Calu3 (cell line): ENCODE data around the gene CEND1. TPM values are rescaled to one million over a fixed set of nuclear protein-coding genes. Genes with fewer than 3 reads are reported as not detected.

Experiments used
- BruUV-seq: library from RNA; stranded (reverse); fragments of 400-500 nt; replicated peaks from 2 replicates; lab custom pipeline; 2021; lab: Mats Ljungman, UMichigan
- CTCF ChIA-PET: fragments of 300-600 bp; sonication (Branson Sonifier 250); formaldehyde crosslinking; loops from one replicate; lab custom pipeline; 2022; ENCODE audit warnings: antibody characterized with exemption; lab: Charles Lee
- DNase-seq: peaks from one replicate; pipeline ENCODE4 v3.0.0; 2022
- H3K27ac Mint-ChIP-seq: one replicate; pipeline ENCODE4 v1.8.0; 2022; ENCODE audit warnings: mixed read lengths; ENCODE audit not compliant: unreplicated experiment
- H3K27me3 Mint-ChIP-seq: one replicate; pipeline ENCODE4 v1.8.0; 2022; ENCODE audit warnings: mixed read lengths; ENCODE audit not compliant: unreplicated experiment
- H3K36me3 Mint-ChIP-seq: one replicate; pipeline ENCODE4 v1.8.0; 2022; ENCODE audit warnings: mild to moderate bottlenecking, moderate library complexity, mixed read lengths; ENCODE audit not compliant: insufficient read depth, unreplicated experiment
- H3K4me1 Mint-ChIP-seq: one replicate; pipeline ENCODE4 v1.8.0; 2022; ENCODE audit warnings: mild to moderate bottlenecking, low read depth, mixed read lengths; ENCODE audit not compliant: unreplicated experiment
- H3K4me3 Mint-ChIP-seq: one replicate; pipeline ENCODE4 v1.8.0; 2022; ENCODE audit warnings: mild to moderate bottlenecking, low read depth, moderate library complexity, mixed read lengths; ENCODE audit not compliant: unreplicated experiment
- H3K9me3 Mint-ChIP-seq: one replicate; pipeline ENCODE4 v1.8.0; 2022; ENCODE audit warnings: low read depth, mixed read lengths; ENCODE audit not compliant: unreplicated experiment
- intact Hi-C: fragments of 100-400 bp; cut with micrococcal nuclease; formaldehyde crosslinking; loops from one replicate; pipeline ENCODE4 v1.10.0; 2022; ENCODE audit not compliant: unreplicated experiment
- total RNA-seq: library from RNA; stranded (reverse); gene quantifications from 2 replicates; pipeline ENCODE4 v1.2.3, GENCODE V29; 2022
- TF ChIP-seq, protein P1 (sequence below): fragments of 200-600 bp; IDR thresholded peaks from one replicate; pipeline ENCODE4 v1.8.0; 2022; ENCODE audit warnings: antibody characterized with exemption; ENCODE audit not compliant: unreplicated experiment

CEND1 gene
- total RNA-seq, 1 experiment from 2014 or later = not detected

DNA sequence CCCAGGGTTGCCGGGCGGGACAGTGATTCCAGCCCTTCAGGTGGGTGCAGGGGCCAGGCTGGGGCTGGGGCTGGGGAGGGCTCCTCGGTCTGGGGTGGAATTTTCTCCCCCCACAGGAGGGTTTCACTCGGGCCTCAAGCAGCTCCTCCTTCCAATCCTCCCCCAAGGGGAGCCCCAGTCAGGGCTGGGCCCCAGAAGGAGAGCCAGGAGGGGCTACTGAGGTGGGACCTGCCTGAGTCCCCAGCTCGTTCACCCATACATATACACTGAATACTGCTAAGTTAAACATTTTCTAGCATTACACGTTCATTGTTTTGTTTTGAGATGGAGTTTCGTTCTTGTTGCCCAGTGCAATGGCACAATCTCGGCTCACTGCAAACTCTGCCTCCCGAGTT lies 36.3 kb upstream of the CEND1 start:
- peaks cover 87% of the 10 kb centered on the region for H3K36me3 Mint-ChIP-seq
- TF ChIP-seq, protein P1, sequence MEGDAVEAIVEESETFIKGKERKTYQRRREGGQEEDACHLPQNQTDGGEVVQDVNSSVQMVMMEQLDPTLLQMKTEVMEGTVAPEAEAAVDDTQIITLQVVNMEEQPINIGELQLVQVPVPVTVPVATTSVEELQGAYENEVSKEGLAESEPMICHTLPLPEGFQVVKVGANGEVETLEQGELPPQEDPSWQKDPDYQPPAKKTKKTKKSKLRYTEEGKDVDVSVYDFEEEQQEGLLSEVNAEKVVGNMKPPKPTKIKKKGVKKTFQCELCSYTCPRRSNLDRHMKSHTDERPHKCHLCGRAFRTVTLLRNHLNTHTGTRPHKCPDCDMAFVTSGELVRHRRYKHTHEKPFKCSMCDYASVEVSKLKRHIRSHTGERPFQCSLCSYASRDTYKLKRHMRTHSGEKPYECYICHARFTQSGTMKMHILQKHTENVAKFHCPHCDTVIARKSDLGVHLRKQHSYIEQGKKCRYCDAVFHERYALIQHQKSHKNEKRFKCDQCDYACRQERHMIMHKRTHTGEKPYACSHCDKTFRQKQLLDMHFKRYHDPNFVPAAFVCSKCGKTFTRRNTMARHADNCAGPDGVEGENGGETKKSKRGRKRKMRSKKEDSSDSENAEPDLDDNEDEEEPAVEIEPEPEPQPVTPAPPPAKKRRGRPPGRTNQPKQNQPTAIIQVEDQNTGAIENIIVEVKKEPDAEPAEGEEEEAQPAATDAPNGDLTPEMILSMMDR = no peak
- intact Hi-C loops = no loop called here
- DNase-seq = no peak
- no peaks in the 10 kb centered on the region for H3K9me3 Mint-ChIP-seq
- TSS peak; percentile 49 for BruUV-seq
- H3K27me3 Mint-ChIP-seq = no peaks in the 10 kb centered on the region
- CTCF ChIA-PET = interaction anchor here (2.0 kb wide), 1 partner anchor 9 kb away, joined by 7 read pairs; no protein-coding TSS in a partner anchor
- peak overlapping the region; percentile 78 for H3K4me3 Mint-ChIP-seq
- no peak overlapping the region for H3K27ac Mint-ChIP-seq
- peaks cover 41% of the 10 kb centered on the region for H3K4me1 Mint-ChIP-seq

DNA sequence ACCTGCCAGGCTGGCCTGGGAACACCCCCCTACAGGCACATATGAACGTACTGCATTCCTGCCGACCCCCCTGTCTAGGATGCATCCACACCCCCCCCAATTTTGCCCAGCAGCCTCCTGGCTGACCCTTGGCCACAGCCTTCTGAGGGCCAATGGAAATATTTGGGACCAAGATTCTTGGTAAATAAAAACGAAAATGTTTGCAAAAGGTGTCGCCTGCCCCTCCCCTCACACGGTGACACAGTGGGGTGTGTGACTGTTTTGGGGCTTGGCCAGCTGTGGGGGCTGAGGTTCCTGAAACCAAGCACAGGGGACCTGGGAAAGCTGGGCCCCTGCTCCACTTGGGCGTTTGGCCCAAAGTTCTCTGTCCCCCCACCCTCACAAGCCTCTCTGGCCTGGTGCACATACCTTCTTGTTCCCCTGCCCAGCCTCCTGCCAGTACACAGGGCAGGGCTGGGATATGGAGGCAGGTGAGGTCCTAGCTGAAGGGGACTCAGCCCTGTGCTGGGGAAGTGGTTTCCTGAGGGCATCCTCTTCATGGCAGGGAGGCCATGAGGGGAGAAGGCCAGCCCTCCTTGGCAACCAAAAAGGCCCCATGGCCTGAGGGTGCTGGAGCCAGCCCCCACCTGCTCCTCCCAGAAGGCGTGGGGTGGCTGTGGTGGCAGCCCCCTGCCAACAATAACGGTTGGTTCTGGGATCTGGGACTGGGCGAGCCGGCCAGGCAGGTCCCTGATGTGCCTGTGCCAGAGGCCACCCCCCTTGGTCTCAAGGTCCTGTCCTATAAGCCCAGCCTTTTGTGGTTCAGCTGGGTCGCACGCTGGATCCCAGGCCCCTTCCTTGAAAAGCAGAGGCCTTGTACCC lies 35.7 kb upstream of the CEND1 start:
- BruUV-seq = no TSS peak
- intact Hi-C loops = no loop called here

DNA sequence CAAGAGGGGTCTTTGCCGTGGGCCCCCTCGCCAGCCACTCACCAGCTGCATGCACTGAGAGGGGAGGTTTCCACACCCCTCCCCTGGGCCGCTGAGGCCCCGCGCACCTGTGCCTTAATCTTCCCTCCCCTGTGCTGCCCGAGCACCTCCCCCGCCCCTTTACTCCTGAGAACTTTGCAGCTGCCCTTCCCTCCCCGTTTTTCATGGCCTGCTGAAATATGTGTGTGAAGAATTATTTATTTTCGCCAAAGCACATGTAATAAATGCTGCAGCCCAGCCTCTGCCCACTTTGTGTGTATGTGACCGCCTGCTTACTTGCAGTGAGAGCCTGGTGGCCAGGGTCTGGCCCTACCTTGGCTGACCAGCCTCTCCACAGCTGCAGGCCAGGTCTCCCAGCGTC lies 35.1 kb upstream of the CEND1 start:
- peaks cover 39% of the 10 kb centered on the region for H3K4me1 Mint-ChIP-seq
- CTCF ChIA-PET = interaction anchor here (2.0 kb wide), 1 partner anchor 10 kb away, joined by 7 read pairs; no protein-coding TSS in a partner anchor
- peaks cover 89% of the 10 kb centered on the region for H3K36me3 Mint-ChIP-seq
- H3K9me3 Mint-ChIP-seq = no peaks in the 10 kb centered on the region
- BruUV-seq = no TSS peak
- intact Hi-C loops = no loop called here
- H3K27ac Mint-ChIP-seq = peak overlapping the region; percentile 13
- no peak overlapping the region for H3K4me3 Mint-ChIP-seq
- H3K27me3 Mint-ChIP-seq = no peaks in the 10 kb centered on the region
- DNase-seq = no peak
- TF ChIP-seq, protein P1 = no peak

More for the DNA sequence above, 35.7 kb upstream of the CEND1 start:
- TF ChIP-seq, protein P1 = no peak
- Mint-ChIP-seq H3K27ac (peak overlapping the region; percentile 13), H3K4me3 (no peak overlapping the region), H3K36me3 (peaks cover 89% of the 10 kb centered on the region), H3K9me3 (no peaks in the 10 kb centered on the region), H3K27me3 (no peaks in the 10 kb centered on the region), H3K4me1 (peaks cover 39% of the 10 kb centered on the region)
- DNase-seq = no peak
- CTCF ChIA-PET = interaction anchor here (2.0 kb wide), 1 partner anchor 9 kb away, joined by 7 read pairs; no protein-coding TSS in a partner anchor

DNA sequence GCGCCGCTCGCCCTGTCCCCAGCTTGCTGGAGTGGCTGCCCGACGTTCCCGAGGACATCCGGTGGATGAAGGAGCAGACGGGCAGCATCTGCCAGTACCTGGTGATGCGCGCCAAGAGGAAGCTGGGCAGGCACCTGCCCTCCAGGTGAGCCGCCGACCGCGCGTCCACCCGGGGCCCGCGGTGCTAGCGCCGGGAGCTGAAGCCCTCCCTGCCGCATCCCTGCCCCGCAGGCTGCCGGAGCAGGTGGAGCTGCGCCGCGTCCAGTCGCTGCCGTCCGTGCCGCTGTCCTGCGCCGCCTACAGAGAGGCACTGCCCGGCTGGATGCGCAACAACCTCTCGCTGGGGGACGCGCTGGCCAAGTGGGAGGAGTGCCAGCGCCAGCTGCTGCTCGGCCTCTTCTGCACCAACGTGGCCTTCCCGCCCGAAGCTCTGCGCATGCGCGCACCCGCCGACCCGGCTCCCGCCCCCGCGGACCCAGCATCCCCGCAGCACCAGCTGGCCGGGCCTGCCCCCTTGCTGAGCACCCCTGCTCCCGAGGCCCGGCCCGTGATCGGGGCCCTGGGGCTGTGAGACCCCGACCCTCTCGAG lies 34.5 kb upstream of the CEND1 start:
- no TSS peak for BruUV-seq
- TF ChIP-seq, protein P1 = no peak
- Mint-ChIP-seq H3K27me3 (no peaks in the 10 kb centered on the region), H3K4me1 (peaks cover 37% of the 10 kb centered on the region), H3K27ac (no peak overlapping the region), H3K36me3 (peaks cover 89% of the 10 kb centered on the region), H3K9me3 (no peaks in the 10 kb centered on the region), H3K4me3 (no peak overlapping the region)
- intact Hi-C loops = no loop called here
- CTCF ChIA-PET = interaction anchor here (0.6 to 2.0 kb wide), 2 partner anchors 10 to 14 kb away, joined by 6 to 7 read pairs; no protein-coding TSS in a partner anchor
- no peak for DNase-seq
